ENCODE measurements around the gene TRIM28. TPM values are rescaled to one million over a fixed set of nuclear protein-coding genes. Genes with fewer than 3 reads are reported as not detected.

Gene TRIM28
- total and polyA plus RNA-seq, 9 of the 15 experiments (the other 6 are each of a cell fraction or from before 2014, with no cell fraction given) = 12.1 to 797 (median 490) TPM

DNA sequence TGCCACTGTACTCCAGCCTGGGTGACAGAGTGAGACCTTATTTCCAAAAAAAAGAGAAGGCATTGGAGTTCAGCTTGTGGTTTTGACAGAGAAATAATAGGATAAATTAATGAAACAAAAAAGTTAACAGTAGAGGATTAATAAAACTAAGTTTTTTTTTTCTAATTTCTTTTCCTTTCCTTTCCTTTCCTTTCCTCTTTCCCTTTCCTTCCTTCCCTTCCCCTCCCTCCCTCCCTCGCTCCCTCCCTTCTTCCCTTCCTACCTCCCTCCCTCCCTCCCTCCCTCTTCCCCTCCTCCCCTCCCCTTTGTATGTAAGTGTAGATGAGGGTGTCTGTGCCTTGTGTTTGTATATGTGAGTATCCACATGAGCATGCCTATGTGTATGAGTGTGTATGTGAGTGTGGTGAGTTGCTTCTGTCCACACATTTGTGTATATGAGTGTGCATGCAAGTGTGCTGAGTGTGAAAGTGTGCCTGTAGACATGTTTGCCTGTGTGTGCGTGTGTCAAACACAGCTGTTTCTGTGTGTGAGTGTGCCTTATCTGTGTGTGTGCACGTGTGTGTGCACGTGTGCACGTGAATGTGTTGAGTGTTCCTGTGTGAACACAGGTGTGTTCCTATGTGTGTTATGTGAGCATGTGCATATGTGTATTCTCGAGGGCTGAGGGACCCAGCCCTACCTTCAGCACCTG, 41.7 kb downstream of the TRIM28 start (continued):
- TF ChIP-seq ZNF133 (CRISPR knock-in tag; IDR thresholded peaks at IDR 0.05) (no peak), CBFA2T3 (IDR thresholded peaks at IDR 0.05) (peak; percentile 22), ZBTB17 (CRISPR knock-in tag; IDR thresholded peaks at IDR 0.05) (no peak), HDAC1 (IDR thresholded peaks at IDR 0.05) (peak in 1 of 2 experiments; percentile 38; a peak in 1 of 4 replicates), KDM1A (IDR thresholded peaks at IDR 0.05) (peak in 1 of 2 experiments; percentile 91; a peak in 2 of 4 replicates), ARID2 (IDR thresholded peaks at IDR 0.05) (peak; percentile 57; the same call in 1 of the 2 replicates), MTA2 (IDR thresholded peaks at IDR 0.05; ENCODE audit: low read depth) (peak; percentile 27; the same call in 1 of the 2 replicates), SMARCA5 (IDR thresholded peaks at IDR 0.05) (0 out of 2 replicates have a peak, but pooled peaks have one; percentile 39), TRIM28 (IDR thresholded peaks at IDR 0.05) (no peak), NCOR1 (IDR thresholded peaks at IDR 0.05) (0 out of 2 replicates have a peak, but pooled peaks have one; percentile 18), HNRNPK (IDR thresholded peaks at IDR 0.05; ENCODE audit: low read depth, low read length, poor library complexity, severe bottlenecking) (peak; percentile 93), NEUROD1 (IDR thresholded peaks at IDR 0.05; ENCODE audit: borderline replicate concordance, low read depth, low read length, partially characterized antibody) (no peak), SUPT5H (IDR thresholded peaks at IDR 0.05) (no peak)
- TF ChIP-seq, protein P1, sequence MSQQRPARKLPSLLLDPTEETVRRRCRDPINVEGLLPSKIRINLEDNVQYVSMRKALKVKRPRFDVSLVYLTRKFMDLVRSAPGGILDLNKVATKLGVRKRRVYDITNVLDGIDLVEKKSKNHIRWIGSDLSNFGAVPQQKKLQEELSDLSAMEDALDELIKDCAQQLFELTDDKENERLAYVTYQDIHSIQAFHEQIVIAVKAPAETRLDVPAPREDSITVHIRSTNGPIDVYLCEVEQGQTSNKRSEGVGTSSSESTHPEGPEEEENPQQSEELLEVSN (IDR thresholded peaks at IDR 0.05; ENCODE audit: borderline replicate concordance in 1 of 2, extremely low read depth in 1 of 2, insufficient read depth in 1 of 2, insufficient read length in 1 of 2, low read depth in 1 of 2, low read length in 1 of 2, poor library complexity in 1 of 2, severe bottlenecking in 1 of 2) = no peak
- TF ChIP-seq, protein P2, sequence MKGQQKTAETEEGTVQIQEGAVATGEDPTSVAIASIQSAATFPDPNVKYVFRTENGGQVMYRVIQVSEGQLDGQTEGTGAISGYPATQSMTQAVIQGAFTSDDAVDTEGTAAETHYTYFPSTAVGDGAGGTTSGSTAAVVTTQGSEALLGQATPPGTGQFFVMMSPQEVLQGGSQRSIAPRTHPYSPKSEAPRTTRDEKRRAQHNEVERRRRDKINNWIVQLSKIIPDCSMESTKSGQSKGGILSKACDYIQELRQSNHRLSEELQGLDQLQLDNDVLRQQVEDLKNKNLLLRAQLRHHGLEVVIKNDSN (CRISPR knock-in tag; IDR thresholded peaks at IDR 0.05) = 0 out of 2 replicates have a peak, but pooled peaks have one; percentile 22
- TF ChIP-seq, protein P3, sequence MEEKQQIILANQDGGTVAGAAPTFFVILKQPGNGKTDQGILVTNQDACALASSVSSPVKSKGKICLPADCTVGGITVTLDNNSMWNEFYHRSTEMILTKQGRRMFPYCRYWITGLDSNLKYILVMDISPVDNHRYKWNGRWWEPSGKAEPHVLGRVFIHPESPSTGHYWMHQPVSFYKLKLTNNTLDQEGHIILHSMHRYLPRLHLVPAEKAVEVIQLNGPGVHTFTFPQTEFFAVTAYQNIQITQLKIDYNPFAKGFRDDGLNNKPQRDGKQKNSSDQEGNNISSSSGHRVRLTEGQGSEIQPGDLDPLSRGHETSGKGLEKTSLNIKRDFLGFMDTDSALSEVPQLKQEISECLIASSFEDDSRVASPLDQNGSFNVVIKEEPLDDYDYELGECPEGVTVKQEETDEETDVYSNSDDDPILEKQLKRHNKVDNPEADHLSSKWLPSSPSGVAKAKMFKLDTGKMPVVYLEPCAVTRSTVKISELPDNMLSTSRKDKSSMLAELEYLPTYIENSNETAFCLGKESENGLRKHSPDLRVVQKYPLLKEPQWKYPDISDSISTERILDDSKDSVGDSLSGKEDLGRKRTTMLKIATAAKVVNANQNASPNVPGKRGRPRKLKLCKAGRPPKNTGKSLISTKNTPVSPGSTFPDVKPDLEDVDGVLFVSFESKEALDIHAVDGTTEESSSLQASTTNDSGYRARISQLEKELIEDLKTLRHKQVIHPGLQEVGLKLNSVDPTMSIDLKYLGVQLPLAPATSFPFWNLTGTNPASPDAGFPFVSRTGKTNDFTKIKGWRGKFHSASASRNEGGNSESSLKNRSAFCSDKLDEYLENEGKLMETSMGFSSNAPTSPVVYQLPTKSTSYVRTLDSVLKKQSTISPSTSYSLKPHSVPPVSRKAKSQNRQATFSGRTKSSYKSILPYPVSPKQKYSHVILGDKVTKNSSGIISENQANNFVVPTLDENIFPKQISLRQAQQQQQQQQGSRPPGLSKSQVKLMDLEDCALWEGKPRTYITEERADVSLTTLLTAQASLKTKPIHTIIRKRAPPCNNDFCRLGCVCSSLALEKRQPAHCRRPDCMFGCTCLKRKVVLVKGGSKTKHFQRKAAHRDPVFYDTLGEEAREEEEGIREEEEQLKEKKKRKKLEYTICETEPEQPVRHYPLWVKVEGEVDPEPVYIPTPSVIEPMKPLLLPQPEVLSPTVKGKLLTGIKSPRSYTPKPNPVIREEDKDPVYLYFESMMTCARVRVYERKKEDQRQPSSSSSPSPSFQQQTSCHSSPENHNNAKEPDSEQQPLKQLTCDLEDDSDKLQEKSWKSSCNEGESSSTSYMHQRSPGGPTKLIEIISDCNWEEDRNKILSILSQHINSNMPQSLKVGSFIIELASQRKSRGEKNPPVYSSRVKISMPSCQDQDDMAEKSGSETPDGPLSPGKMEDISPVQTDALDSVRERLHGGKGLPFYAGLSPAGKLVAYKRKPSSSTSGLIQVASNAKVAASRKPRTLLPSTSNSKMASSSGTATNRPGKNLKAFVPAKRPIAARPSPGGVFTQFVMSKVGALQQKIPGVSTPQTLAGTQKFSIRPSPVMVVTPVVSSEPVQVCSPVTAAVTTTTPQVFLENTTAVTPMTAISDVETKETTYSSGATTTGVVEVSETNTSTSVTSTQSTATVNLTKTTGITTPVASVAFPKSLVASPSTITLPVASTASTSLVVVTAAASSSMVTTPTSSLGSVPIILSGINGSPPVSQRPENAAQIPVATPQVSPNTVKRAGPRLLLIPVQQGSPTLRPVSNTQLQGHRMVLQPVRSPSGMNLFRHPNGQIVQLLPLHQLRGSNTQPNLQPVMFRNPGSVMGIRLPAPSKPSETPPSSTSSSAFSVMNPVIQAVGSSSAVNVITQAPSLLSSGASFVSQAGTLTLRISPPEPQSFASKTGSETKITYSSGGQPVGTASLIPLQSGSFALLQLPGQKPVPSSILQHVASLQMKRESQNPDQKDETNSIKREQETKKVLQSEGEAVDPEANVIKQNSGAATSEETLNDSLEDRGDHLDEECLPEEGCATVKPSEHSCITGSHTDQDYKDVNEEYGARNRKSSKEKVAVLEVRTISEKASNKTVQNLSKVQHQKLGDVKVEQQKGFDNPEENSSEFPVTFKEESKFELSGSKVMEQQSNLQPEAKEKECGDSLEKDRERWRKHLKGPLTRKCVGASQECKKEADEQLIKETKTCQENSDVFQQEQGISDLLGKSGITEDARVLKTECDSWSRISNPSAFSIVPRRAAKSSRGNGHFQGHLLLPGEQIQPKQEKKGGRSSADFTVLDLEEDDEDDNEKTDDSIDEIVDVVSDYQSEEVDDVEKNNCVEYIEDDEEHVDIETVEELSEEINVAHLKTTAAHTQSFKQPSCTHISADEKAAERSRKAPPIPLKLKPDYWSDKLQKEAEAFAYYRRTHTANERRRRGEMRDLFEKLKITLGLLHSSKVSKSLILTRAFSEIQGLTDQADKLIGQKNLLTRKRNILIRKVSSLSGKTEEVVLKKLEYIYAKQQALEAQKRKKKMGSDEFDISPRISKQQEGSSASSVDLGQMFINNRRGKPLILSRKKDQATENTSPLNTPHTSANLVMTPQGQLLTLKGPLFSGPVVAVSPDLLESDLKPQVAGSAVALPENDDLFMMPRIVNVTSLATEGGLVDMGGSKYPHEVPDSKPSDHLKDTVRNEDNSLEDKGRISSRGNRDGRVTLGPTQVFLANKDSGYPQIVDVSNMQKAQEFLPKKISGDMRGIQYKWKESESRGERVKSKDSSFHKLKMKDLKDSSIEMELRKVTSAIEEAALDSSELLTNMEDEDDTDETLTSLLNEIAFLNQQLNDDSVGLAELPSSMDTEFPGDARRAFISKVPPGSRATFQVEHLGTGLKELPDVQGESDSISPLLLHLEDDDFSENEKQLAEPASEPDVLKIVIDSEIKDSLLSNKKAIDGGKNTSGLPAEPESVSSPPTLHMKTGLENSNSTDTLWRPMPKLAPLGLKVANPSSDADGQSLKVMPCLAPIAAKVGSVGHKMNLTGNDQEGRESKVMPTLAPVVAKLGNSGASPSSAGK (IDR thresholded peaks at IDR 0.05) = peak; percentile 36; the same call in 1 of the 2 replicates

Data from K562 (cell line).